Measurements from ENCODE around the gene RALA. TPM values are rescaled to one million over a fixed set of nuclear protein-coding genes. Genes with fewer than 3 reads are reported as not detected.
A peak's percentile ranks its signal among the peaks of the same experiment; 100 is the strongest.

RALA gene
- total RNA-seq, 4 donors from 2014 or later = 16.2 to 20.5 (median 19.0) TPM

- 94 to 95% methylated on average over 5 of the region's 5 CpGs for WGBS, 2 donors
- TF ChIP-seq CTCF (IDR thresholded peaks at IDR 0.05) (no peak), POLR2A (IDR thresholded peaks at IDR 0.05) (no peak)
- intact Hi-C loops (cut with DNase I; ENCODE audit: low total_unique reads) = no loop called here
- no peak overlapping the region for H3K4me3 ChIP-seq (ENCODE audit: low read depth, poor library complexity, severe bottlenecking)
- no peak for DNase-seq (ENCODE audit: low spot score in 2 of 2)
Measured at GRCh38 chr7:39709029-39709428, 85.7 kb downstream of the RALA start.

GRCh38 chr7:39709768-39710311, 86.5 kb downstream of the RALA start:
- DNase-seq (ENCODE audit: low spot score in 2 of 2) = no peak
- TF ChIP-seq CTCF (IDR thresholded peaks at IDR 0.05) (no peak), POLR2A (IDR thresholded peaks at IDR 0.05) (no peak)
- 6 to 8% methylated on average over 3 of the region's 3 CpGs for WGBS, 2 donors
- intact Hi-C loops (cut with DNase I; ENCODE audit: low total_unique reads) = no loop called here
- no peak overlapping the region for H3K4me3 ChIP-seq (ENCODE audit: low read depth, poor library complexity, severe bottlenecking)

- WGBS, 2 donors = 64 to 67% methylated on average over 1 of the region's 1 CpG
- DNase-seq (ENCODE audit: low spot score in 2 of 2) = no peak
- no peak overlapping the region for H3K4me3 ChIP-seq (ENCODE audit: low read depth, poor library complexity, severe bottlenecking)
- intact Hi-C loops (cut with DNase I; ENCODE audit: low total_unique reads) = no loop called here
- no peak for TF ChIP-seq POLR2A (IDR thresholded peaks at IDR 0.05)
Measured at GRCh38 chr7:39712751-39713150, 89.4 kb downstream of the RALA start.

- no peak overlapping the region for H3K4me3 ChIP-seq (ENCODE audit: low read depth, poor library complexity, severe bottlenecking)
- intact Hi-C loops (cut with DNase I; ENCODE audit: low total_unique reads) = no loop called here
- DNase-seq (ENCODE audit: low spot score in 2 of 2) = no peak
- WGBS, 2 donors = 88 to 100% methylated on average over 1 of the region's 1 CpG
- TF ChIP-seq CTCF (IDR thresholded peaks at IDR 0.05) = no peak
- no peak for TF ChIP-seq POLR2A (IDR thresholded peaks at IDR 0.05)
Measured at GRCh38 chr7:39714447-39715091, 91.2 kb downstream of the RALA start.

- intact Hi-C loops (cut with DNase I; ENCODE audit: low total_unique reads) = no loop called here
- H3K4me3 ChIP-seq (ENCODE audit: low read depth, poor library complexity, severe bottlenecking) = no peak overlapping the region
- DNase-seq (ENCODE audit: low spot score in 2 of 2) = peak in 1 of 2 donors; percentile 56
- TF ChIP-seq CTCF (IDR thresholded peaks at IDR 0.05) (no peak), POLR2A (IDR thresholded peaks at IDR 0.05) (no peak)
- 41 to 57% methylated on average over 7 of the region's 7 CpGs for WGBS, 2 donors
Measured at GRCh38 chr7:39720586-39720985, 97.2 kb downstream of the RALA start.

GRCh38 chr7:39721345-39721744, 98.0 kb downstream of the RALA start:
- WGBS, 2 donors = 73 to 80% methylated on average over 3 of the region's 3 CpGs
- no peak overlapping the region for H3K4me3 ChIP-seq (ENCODE audit: low read depth, poor library complexity, severe bottlenecking)
- TF ChIP-seq POLR2A (IDR thresholded peaks at IDR 0.05) (no peak), CTCF (IDR thresholded peaks at IDR 0.05) (no peak)
- intact Hi-C loops (cut with DNase I; ENCODE audit: low total_unique reads) = no loop called here
- no peak for DNase-seq (ENCODE audit: low spot score in 2 of 2)

Measured in lower leg skin (tissue), 4 donors.